CD4-positive, alpha-beta T cell treated with Interleukin-10 for 1 hour (primary cell): ENCODE results near the gene WDR35.

ENCODE experiments used
- DNase-seq: peaks from one replicate; pipeline ENCODE4 v3.0.0-alpha.2; 2020

Gene WDR35

DNA sequence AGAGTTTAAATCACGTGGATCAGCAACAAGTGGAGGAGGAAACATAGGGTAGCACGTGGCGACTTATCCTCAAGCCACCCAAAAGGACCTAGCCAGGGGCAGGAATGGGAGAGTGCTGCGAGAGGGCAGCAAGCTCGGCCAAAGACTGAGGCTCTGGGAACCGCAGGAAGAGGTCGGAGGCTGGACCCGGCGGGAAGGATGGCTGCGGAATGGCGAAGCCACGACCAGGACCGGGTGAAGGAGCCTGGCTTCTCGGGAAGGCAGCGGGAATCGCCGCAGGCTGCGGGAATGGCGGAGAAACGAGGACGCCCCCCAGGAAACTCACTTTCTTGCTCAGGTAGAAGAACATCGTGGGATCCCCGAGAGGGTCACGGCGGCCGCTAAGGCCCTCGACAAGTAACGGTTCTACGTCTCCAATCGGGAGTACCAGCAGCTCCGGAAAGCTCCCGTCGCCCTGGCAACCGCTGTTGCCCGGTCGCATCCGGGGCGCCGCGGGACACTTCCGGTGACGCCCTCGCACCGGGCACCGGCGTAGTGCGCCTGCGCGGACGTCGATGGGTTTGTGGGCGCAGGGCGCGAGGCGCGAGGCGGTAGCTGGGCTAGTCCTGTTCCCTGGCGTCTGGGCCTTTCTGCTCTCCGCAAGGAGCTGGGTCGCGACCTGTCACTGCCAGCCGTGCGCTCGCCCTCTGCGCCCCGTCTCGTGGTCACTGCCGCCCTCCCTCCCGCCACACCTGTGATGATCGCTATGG, at the start of gene WDR35:
Gene WDR35, minus strand, starts transcription at position 439 of the 749 bp plus-strand sequence. Its CDS starts 90 bp downstream, at position 349.
- peak; percentile 92 for DNase-seq

DNA sequence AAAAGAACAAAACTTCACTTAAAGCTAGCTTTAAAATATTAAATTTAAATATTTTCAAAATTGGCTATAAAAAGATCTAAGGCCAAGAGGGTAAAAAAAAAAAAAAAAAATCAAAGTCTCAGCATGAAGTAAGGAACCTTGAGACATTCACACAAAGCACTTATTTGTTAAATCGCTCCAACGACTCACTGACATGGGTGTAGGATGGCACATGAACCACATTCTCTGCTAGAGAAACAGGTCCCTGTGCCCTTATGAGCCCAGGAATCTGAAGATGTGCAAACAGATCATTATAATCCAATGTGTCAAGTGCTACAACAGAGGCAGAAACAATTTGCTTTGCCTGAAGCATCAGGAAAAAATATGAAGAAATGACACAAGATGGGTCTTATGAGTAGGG, 47.8 kb upstream of the WDR35 start:
- no peak for DNase-seq

DNA sequence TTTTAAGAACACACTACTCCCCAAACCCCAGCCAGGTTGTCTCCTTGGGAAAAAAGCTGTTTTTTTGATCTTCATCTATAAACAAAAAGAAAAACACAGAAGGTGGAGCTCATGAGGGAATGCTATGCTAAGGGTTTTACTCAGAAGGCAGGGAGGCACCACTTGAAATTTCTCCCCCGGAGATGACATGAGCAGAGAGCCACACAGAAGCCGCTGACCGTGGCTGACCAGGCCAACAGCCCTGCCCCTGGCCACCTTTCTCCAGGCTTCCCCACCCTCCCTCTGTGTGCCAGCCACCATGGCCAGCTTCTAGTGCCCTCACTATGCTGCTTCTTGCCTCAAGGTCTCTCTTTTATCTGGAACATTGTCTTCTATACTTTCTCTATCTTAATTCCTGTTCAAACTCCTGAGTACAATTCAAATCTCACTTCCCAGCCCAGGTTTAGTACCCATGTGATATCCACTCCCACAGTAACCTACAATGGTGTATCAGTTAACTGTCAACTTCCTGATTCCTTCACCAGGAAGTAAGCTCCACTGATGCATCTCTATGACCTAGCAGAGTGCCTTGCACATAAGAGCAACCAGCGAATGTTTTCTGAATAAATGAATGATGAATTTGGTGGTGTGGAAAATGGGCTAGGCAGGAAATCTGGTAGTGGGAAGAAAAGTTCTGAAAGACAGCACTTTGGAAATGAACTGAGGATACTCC, 46.2 kb upstream of the WDR35 start:
- DNase-seq = no peak

DNA sequence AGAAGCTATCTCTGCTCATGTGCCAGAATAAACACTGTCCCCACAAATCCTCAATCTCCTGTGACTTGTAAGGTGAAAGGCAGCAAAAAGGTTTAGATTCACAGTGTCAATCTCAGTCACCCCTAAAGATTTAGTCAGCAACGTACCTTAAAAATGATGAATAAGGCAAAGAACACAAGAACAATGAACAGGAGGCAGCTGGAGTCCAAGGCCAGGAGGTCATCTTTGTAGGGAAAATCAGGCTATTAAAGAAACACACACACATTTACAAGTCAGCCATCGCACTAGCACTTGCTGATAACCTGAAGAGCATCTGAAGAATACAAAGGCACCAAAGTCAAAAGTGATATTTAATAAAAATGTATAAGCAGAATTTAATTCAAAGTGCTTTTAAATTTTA, 44.9 kb upstream of the WDR35 start:
- DNase-seq = no peak

DNA sequence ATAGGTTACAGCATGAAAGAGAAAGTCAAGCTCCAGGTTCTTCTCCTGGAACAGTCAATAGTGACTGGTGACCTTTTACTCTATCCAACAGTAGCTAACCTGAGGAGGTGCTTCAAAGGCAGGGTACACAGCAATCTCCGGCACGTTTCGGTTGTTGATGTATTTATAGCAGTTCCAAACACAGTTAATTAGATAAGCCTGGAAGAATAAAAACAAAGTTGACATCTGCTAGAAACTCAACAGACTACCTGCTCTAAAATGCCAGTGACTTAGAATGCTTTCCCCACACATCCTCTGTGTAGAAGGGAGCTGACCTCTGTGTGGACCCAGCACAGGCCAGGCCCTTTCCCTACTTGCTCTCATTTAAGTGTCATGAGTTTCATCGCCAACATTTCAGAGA, 44.3 kb upstream of the WDR35 start:
- no peak for DNase-seq

DNA sequence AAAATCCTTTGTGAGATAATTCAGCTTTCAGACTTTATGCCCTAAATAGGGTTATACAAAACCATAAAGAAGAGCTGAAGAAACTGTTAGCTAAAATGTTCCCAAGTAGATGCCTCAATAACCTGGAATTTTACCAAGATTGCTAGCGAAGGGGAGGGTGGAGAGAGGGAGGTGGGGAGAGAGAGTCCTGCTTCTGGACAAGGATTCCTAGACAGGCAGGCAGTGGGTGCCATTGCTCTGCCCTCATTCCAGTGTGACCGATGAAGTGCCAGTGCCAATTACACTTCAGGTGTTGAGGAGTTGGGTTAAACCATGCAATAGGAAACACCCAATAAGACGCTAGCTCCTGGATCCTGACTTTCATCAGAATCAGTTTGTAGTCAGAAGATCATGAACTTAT, 43.4 kb upstream of the WDR35 start:
- no peak for DNase-seq

DNA sequence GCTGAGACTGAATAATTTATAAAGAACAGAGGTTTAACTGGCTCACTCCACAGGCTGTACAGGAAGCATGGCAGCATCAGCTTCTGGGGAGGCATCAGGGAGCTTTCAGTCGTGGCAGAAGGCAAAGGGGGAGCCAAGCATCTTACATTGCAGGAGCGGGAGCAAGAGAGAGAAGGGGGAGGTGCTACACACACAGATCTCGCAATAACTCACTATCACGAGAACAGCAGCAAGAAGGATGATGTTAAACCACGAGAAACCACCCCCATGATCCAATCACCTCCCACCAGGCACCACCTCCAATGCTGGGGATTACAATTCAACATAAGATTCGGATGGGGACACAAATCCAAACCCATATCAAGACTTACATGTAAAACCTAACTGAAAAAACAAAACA, 40.3 kb upstream of the WDR35 start:
- DNase-seq = no peak

DNA sequence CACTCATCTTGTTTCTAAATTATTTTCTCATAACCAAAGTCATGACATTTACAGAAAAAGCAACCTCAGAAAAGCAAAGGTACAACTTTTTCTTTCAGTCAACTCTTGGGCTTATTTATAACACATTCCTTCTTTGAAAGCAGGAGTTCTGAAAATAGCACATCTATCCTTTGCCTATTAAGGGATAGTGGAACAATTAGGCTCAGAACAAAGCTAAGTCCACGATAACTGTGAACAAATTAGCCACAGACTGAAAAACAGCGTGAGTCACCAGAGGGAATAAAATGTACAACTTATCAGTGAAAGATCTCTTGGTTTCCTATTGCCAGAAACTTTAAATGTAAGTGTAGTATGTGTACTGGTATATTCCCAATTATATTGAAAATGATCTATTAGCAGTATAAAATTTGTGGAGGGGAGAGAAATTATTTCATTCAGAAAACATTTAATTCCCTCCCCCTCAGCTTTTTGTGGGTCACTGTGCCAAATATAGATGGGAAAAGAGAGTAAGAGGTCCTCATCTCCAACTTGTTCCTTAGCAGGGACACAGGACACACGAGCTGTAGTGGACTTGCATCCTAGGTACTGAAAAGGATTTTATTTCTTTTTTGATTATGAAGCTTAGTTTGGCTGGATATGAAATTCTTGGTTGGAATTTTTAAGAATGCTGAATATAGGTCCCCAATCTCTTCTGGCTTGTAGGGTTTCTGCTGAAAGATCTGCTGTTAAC, 38.0 kb upstream of the WDR35 start:
- DNase-seq = no peak

DNA sequence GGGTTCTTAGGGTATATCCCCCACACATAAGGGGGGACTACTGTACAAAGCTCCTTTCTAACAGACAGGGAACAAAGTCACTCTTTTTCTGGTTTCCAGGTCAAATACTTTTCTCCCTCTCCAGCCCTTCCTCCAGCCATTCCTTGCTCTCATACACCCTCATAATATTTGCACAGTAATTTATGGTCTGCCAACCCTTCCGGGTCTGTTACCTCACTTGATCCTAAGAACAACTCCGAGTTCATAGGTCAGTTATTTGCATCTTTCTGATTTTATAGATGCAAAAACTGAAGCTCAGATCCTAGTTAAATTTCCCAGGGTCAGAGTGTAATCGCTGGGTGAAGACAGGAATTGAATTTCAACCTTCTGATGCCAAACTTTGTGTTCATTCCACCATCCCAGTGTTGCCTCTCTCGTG, 37.4 kb upstream of the WDR35 start:
- DNase-seq = no peak

DNA sequence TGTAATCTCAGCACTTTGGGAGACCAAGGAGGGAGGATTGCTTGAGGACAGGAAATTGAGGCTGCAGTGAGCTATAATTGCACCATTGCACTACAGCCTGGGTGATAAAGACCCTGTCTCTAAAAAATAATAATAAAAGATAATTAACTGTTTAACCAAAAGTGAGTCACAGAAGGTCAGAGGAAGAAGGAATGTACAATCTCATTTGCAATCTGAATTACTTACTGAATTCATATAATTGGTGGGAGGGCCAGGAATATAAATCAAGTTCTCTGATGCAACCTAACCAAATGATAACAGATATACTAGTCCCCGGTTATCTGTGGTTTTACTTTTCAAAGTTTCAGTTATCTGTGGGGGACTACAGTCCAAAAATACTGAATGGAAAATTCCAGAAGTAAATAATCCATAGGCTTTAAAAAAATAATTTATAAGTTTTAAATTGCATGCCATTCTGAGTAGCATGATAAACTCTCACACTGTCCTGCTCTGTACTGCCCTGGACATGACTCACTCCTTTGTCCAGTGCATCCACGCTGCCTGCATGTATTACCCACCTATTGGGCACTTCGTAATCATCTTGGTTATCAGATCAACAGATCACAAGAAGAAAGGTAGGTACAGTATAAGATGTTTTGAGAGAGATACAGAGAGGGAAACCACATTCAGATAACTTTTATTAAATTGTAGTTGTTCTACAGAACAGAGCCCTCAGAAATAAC, 35.3 kb upstream of the WDR35 start:
- DNase-seq = no peak

DNA sequence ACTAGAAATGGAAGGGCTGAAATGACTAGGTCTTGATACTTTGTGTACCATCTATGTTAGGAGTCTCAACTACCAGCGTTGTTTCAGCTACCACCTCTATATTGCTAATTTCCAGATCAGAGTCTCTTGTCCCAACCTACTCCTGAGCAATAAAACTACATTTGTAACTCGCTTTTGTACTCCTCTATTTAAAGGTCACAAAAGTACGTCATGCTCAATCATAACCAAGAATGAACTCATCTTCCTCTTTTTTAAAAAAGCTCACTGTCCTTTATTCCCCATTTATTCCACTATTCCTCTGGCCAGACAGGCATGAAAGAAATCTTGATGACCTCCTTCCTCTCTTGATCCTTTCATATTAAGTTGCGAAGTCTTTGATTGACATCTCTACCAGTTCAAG, 33.8 kb upstream of the WDR35 start:
- DNase-seq = no peak

DNA sequence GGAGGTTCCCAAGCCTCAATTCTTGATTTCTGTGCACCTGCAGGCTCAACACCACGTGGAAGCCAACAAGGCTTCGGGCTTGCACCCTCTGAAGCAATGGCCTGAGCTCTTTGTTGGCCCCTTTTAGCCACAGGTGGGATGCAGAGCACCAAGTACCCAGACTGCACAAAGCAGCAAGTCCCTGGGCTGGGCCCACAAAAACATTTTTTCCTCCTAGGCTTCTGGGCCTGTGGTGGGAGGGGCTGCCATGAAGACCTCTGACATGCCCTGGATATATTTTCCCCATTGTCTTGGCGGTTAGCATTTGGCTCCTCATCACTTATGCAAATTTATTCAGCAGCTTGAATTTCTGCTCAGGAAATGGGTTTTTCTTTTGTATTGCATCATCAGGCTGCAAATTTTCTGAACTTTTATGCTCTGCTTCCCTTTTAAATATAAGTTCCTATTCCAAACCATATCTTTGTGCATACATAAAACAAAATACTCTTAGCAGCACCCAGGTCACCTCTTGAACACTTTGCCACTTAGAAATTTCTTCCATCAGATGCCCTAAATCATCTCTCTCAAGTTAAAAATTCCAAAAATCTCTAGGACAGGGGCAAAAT, 31.6 kb upstream of the WDR35 start:
- DNase-seq = no peak

DNA sequence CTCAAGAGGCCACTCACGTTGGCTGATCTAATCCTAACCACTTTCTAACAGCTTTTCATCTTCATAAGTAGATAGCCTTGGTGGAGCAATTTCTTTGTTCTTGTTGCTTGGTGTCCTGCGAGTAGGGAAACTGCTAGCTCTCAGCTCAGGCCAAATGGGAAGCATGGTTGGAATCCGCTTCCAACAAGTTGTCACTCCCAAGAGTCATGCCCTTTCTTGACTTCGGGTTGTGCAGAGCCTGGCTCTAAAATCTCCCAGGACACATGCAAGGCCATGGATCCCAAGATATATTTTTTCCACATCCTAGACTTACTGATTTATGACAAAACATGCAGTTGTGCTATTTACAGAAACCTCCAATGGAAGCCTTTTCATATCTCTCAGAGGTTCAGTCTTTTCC, 29.8 kb upstream of the WDR35 start:
- no peak for DNase-seq

DNA sequence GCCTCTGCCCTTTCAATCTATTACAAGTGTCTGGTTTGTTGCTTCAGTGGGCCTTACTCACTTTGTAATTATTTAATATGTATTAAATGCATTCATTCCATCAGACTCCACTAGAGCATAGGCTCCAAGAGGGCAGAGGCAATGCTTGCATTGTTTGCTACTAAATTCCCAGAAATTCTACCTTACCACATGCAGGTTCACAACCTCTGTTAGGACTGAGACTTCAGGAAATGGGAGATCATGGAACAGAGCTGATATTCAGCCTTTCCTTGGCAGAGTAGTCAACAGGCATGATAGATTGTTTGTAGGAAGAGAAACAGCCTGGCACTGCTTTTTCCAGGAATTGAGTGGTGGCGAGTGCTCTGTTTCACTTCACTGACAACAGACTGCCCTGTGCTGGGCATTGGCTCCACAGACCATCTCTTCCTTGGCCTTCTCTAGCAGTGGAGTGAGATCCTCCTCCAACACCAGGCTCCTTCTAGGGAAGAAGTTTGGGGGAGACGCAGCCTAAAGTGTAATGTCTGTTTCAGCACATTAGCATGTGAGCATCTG, 28.8 kb upstream of the WDR35 start:
- DNase-seq = no peak

DNA sequence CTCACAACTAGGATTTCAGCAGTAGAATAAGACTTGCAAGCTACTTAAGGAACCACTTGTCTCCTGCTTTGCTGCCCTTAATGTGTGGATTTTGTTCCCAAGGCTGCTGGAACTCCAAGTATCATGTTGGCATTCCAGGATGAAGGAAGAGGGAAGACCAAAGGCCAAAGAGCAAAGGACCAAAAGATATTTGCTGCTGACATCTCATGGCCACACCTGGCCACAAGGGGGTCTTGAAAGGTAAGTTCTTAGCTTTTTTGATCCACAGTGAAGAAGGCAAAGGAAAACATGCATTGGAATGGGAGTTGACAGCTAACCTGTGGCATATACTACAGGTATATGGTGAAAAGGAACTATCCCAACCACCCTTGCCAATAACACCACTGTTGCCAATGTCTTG, 26.4 kb upstream of the WDR35 start:
- DNase-seq = no peak

DNA sequence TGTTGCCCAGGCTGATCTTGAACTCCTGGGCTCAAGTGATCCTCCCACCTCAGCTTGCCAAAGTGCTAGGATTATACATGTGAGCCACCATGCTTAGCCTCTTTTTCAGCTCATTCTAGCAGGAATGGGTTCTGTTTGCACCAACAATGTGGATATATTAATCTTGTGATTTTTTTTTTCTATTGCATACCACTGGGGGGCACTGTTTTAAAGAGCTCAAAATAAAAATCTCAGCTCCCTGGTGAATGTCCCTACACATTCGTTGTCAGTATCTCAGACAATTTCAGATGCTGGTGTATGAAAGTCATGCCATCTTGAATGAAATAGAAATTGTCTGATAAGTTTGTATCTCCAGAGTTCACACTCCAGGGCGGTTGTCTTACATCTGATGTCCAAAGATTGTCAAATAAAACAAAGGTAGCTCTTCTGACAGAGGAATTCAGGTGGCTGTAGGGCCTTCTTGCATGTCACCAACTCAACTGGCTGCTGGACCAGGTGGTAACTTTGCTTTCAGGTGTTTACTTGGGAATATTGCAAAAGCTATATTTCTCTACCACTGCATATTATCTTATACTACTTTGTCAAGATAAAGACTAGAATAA, 25.7 kb upstream of the WDR35 start:
- DNase-seq = peak; percentile 52

DNA sequence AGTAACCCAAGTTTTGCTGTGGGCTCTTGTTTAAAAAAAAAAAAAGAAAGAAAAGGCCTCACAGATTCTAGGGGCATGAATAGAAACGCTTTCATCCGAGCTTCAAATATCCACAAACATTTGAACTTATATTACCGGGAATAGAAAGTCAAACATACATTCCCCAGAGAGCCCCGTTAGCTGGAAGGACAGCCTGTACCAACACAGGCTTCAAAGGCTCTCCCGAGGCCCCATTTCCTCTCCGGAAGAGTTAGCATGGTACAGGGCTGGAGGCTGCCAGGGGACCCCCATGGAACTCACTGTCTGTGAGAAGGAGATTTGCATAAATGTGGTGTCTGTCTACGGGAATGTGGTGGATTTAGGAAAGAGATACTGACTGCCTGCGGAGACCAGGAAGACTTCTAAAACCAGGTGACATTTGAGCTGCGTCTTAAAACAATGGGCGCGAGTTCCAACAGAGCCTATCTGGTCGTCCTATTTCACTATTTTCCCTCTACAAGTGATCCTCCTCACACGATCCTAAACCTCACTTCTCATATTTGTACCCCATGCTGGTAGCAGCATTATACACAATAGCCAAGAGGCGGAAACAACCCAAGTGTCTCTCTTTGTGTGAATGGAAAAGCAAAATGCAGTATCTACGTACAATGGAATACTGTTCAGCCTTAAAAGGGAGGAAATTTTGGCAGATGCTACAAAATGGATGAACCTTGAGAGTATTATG, 23.4 kb upstream of the WDR35 start:
- no peak for DNase-seq

DNA sequence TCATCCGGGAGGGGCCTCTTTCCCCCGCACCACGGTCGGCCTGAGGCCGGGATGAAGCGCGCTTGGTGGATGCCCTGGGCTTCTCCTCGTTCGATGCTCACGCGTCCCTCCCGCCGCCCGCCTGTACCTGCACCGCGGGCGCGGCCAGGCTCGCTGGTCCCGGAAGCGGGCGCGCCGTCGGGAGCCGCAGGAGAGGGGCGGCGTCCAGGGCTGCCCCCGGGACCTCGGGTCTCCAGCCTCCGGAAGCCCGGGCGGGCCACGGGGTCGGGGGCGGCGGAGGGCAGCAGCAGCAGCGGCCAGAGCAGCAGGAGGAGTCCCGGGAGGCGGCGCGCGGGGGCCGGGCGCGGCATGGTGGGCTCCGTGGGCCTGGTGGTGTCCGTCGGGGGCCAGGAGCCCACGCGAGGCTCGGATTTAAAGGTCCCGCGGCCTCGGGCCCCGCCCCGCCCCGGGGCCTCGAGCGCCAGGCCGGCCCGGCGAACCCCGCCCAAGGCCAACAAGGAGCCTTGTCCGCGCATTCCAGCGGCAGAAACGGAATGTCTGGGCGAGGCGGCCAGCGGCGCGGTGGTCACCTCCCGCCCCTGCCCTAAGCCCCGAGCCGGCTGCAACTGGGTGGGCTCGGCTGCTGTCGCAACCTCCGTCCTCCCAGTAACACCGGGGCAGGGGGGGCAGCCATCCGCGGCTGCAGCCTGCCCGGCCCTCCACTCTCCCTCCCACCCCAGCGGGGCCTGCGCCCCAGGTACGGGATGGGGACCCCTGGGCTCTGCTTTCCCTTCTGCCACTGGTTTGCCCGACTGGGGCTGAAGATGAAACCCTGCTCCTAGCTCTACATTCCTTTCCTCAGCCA, 22.6 kb upstream of the WDR35 start, which contains the start of gene MATN3:
Gene MATN3, minus strand, starts transcription at position 387 of the 844 bp plus-strand sequence. Its CDS starts 37 bp downstream, at position 350.
- no peak for DNase-seq

DNA sequence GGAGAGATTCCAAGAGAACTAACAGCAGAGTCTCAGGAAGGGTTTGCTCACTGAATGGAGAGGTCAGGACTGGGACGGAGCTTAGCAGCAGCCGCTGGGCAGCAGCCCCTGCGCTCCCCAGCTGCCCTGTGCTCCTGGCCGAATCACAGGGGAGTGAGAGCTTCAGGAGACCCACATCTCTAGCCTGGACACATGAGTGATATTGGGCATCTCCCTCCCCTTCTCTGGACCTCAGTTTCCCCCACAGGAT, 22.1 kb upstream of the WDR35 start:
- no peak for DNase-seq

DNA sequence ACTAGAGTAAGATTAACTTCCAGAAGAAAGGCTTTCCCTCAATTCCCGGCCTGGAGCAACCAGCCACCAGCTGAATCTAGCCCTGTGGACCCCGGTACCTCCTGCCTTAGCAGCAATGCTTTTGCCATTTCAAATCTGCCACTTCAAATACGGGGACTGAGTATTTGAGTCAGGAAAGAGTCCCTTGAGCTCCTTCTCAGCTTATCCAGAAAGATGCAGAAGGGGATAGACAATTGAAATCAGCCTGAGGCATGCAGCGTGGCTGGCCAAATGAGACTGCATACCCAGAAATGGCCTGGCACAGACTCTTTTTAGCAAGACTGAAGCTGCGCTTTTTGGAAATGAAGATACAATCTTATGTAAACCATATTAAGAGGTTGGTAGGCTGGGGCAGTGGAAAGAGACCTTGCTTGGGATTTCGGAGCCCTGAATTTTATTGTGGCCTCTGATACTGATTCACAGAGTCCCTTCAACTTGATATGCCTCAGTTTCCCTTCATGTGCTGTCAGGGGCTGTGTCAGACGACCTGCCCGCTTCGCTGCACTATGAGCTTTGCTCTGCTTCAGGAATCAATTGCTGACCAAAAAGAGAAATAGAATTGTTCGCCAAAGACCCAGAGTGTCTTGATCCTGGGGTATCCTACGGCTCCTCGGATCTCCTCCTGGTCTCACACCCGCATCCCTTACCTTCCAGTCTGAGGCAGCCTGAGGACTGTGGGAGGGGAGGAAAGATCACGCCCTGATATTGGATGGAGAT, 21.5 kb upstream of the WDR35 start:
- no peak for DNase-seq
